Measurements from ENCODE around the gene DUSP16.
"Not testable (repeated sequence)": the region's sequence is repeated elsewhere in the genome, so short reads cannot be mapped to it uniquely, and the experiment has no call there.

Gene DUSP16

DNA sequence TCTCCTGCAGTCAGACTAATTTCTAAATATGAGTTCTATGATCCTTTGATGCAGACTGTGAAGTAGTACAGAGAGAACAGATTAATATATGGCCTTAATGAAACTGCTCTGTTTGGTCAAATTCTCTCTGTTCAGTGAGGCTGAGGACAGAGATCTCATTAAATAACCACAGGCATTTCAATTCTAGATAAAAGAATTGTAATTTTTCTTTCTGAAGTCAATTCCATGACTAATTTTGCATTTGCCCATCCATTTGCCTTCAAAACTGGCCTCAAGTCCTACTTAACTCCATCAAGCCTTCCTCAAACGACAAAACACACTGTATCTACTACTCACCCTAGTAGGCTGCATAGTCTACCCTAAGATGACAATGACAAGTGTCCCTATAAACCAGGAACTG lies 67.1 kb downstream of the DUSP16 start:
- DNase-seq (ENCODE audit: low read depth in 2 of 2), result no peak

DNA sequence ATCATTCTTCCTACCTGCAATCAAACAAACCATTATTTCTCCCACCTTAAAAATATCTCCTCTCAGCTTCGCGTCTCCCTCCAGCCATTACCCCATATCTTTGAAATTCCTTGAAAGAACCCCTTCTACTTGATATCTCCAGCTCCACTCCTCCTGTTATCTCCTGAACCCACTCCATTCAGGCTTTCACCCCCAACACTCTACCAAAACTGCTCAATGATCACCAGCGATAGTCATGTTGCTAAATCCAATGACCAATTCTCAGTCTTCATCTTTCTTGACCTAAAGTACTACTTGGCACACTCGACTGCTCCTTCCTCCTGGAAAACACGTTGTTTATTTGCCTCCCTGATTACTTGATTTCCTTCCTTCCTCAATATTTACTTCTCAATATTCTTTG lies 70.1 kb downstream of the DUSP16 start:
- no peak for DNase-seq (ENCODE audit: low read depth in 2 of 2)

DNA sequence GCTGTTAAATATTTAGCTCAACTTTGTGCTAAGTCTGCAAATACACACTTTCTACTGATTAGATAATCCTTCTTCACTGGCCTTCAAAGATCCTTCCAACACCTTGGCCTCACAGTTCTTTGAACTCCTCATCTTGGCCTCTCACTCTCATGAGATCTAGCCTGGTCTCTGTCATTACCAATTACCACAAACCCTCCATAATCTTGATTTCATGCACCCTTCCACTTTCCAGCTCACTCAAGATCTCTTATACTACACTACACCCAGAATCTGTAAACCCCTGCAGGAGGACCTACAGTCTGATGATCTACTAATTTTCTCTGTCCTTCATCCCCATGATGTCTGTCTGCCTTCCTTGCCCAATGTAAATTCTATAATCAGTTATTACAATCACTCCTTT lies 71.1 kb downstream of the DUSP16 start:
- no peak for DNase-seq (ENCODE audit: low read depth in 2 of 2)

DNA sequence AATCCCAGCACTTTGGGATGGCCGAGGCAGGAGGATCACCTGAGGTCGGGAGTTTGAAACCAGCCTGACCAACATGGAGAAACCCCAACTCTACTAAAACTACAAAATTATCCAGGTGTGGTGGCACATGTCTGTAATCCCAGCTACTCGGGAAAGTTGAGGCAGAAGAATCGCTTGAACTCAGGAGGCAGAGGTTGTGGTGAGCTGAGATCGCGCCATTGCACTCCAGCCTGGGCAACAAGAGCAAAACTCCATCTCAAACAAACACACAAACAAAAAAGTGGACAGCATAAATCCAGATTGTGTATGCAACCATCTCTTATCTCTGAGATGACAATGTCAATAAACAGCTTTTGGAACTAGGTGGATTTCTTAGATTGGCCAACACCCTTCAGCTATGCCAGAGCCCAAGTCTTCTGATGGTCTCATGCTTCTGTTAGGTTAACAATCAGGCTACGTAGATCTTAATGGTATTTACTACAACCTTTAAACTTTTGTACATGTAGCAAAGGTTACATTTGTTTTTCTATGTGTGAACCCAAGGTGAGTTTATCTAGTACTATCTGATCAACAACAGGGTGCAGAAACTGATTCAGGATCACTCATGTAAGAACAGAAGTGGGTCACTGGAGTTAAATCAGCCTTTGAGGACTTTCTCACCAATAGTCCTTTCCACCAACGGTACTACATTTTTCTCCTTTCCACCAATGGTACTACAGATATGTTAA lies 73.7 kb downstream of the DUSP16 start:
- no peak for DNase-seq (ENCODE audit: low read depth in 2 of 2)

DNA sequence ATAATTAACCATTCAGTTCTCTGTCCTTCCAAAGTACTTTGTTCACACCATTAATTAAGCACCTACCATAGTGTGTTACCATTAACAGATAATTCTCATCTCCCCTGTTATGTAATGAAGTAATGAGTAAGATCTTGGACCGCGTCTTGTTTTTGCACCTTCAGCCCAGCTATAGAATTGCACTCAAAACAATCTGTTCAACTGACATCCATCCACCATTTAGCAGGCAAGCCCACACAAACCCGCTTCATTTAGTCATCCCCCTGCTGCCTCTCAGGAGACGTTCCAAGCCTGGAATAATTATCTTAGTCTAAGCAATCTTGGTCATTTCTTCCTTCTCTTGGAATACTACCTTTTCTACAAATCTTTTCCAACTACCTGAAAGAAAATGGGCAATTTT lies 74.4 kb downstream of the DUSP16 start:
- no peak for DNase-seq (ENCODE audit: low read depth in 2 of 2)

DNA sequence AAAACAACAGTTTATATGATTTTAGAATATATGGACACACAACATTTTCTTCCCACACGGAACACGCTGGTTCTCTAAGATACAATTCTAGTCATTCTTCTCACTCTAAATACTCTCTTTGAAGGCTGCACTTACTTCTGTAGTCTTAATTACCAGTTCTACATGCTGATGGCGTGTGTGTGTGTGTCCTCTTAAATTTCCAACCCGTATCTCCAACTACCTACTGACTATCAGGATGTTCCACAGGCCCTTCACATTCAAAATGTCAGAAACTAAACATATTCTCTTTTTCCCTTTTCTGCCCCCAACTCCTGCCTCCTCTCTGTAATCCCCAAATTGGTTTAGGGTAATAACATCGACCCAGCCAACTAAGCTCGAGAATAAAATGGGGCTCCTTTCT lies 75.2 kb downstream of the DUSP16 start:
- no peak for DNase-seq (ENCODE audit: low read depth in 2 of 2)

DNA sequence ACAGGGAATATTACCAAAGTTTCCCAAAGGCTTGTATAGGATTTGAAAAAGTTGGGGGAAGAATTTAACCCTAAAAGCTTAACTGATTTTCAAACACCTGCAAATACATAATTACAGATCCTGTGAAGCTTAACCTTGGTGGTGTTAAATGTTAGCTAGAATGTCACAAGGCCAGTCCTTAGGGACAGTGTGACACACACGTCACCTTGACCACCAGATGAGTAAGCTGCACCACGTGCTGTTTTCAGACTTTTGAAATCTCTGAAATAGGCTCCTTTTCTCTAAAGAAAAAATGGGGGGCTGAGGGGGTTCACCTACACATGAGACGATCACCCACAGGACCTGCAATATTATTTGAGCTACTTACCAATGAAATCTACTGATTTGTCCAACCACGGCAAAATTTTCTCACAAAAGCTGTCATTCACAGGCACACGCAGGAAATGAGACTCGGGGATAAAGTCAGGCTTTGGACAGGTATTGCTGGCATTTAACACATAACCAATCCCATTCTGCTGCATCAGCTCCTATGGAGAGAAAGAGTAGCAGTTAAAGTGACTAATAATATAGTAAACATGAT lies 75.9 kb downstream of the DUSP16 start:
- DNase-seq (ENCODE audit: low read depth in 2 of 2), result no peak

DNA sequence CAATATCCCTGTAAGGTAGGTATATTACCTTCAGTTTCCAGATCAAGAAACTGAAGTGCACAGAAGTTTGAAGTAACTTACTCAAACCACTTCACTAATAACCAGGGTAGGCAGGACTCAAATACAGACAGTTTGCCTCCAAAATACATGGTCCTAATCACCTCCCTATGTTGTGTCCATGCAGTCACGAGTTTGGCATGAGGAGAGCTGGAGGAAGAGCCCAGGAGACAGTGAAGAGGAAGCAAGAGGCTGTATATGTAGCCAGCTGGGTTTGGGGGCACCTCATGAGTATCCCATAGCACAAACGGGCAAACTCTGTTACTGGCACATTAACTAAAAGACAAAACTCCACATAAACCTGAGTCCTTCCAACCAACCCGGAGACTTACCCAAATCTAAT lies 79.2 kb downstream of the DUSP16 start:
- DNase-seq (ENCODE audit: low read depth in 2 of 2), result no peak

DNA sequence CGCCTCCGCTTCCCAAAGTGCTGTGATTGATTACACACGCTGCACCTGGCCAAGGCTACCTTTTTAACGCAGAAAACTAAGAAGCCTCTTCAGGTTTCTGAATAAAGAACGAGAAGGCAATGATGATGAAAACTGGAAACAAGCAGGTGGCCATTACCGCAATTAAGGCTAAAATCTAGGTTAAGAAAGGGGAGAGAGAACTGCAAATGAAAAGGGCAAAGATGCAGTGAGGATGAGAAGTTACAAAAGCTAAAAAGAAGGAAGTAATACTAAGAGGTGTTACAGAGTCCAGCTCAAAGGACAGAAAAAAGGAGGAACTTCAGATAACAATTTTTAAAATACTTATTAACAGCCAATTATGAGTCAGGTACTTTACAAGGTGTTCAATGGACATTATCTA lies 79.7 kb downstream of the DUSP16 start:
- DNase-seq (ENCODE audit: low read depth in 2 of 2), result no peak

DNA sequence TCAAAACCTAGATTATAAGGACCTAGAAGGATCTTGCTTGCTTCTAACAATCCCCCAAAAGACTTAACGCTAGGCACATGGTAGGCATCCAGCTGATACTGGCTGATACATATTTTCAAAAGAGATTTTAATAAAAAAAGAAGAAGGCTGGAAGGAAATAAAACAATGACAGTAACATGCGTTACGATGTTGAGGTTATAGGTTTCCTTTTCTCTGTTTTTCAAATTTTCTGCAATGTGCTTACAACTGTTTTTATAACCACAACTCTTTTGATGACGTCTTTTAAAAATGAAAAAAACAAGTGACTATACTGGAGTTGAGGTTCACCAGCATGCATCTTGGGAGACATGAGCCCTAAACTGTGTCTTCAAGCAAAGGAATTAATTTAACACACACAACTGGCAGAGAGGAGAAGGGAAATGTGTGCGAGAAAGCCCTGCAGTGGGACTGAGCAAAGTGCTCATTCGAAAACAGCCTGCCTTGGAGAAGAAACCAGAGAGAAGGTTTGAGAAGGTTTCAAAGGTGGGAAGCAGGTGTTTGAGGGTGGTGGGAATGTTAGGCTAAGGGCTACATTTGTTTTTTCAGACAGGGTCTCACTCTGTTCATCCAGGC lies 80.4 kb downstream of the DUSP16 start:
- DNase-seq (ENCODE audit: low read depth in 2 of 2), result no peak

DNA sequence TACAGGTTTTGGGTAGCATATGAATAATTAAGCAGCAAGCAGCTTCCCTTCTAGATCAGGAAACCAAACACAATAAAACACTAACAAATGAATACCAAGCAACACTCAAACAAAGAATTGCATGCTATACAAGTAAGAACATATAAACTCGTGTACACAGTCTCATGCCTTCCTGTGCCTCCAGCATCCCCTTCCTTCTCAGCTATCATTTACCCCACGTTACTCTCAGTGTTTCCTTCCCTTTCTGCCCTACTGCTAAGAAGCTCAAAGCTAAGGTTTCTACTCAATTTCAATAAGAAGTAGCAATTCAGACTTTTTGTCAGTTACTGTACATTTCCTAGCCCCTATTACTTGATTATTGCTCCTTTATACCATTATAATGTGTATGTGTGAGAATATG lies 81.0 kb downstream of the DUSP16 start:
- no peak for DNase-seq (ENCODE audit: low read depth in 2 of 2)

DNA sequence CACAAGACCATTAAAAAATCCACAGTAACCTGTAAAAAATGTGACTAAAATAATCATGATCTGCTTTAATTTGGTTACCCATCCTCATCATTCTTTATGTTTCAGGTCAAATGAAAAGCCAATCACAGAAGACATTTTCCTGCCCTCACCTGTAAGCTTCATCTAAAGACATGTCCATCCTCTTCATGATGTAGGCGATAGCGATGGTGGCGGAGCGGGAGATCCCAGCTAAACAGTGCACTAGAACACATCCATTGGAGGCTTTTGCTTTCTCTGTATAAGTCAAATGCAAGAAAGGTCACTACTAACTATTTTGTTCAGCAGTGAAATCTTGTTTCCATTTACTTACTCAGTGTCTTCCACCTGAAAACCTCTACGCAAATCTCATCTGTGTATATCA lies 82.6 kb downstream of the DUSP16 start:
- DNase-seq (ENCODE audit: low read depth in 2 of 2), result no peak

DNA sequence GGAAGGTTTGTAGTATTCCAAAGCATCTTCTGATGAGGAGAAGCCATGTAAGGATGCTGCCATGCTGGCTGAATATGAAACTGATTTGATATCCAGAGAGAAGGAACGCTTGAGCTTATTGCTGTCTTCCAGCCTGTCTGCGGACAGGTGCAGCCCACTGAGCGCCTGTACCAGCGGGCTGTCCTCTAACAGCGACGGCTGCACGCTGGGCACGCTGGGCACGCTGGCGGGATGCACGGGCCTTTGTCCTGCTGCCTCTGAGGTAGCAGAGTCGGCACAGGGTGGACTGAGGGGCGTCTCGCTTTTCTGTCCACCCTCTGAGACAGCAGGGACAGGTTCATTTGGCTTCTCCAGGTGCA lies 85.2 kb downstream of the DUSP16 start:
- no peak for DNase-seq (ENCODE audit: low read depth in 2 of 2)

DNA sequence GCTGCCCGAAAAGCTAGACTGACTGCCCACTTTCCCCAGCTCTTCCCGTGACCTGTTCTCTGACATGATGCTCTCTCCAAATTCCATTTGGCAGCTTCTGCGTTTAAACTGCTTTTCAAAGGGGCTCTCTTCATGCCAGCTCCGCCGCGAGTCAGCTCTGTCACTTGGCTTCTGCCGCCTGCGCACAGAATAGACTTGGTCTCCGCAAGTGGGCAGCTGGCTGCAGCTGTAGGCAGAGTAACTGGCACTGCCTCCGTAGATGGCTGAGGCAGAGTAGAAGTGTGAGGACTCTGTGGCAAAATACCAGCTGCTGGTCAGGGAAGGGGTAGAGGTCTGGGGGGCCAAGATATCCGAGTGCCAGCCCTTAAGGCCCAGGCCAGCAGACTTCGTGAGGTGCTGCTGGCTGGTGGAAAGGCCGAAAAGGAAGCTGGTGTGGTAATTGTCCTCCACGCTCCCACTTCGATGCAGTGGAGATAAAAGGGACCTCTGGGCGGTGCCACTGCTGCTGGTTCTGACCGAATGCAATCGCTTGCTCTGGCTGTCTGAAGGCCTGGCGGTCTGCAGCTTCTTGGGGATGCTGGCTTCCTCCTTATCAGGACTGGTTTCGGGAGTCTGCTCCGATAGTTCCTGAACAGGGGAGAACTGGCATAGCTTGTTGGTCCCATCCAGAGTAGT lies 85.7 kb downstream of the DUSP16 start:
- no peak for DNase-seq (ENCODE audit: low read depth in 2 of 2)

DNA sequence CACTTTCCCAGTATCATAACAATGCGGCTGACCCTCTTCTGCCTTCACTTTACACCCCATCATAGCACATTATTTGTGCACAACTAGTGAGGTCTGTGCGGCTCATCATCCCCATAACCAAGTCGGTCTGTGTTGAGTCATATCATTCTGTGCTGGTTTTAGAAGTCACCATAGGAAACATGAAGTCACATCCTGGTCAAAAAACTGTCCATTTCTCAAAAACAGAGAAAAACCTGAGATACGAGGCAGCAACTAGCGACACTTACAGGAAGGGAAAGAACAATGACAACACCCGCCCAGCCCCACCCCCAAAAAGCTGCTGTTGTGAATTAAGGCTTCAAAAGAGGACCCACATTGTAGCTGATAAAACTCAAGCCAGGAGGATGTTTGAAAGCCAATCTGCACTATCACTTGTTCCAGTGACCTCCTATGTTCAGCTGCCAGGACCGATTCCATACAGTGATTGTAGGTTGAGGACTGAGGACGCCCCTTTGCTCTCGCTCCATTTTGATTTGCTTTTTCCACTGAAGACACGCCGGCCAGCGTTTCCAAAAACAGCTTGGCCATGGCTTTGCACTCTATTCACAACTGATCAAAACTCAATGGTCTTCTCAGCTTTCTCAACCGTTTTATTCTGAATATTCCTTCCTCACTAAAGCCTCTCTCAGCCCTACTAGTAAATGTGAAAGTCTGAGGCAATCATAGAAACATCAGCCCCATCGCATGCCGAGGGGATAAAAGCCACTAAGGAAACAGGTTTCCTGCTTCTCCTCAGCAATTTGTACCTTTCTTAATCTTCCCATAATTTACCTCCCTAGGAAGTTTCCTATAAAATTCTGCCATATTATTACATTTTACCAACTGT lies 87.5 kb downstream of the DUSP16 start:
- peak; percentile 27 to 32 for DNase-seq (ENCODE audit: low read depth in 2 of 2)

DNA sequence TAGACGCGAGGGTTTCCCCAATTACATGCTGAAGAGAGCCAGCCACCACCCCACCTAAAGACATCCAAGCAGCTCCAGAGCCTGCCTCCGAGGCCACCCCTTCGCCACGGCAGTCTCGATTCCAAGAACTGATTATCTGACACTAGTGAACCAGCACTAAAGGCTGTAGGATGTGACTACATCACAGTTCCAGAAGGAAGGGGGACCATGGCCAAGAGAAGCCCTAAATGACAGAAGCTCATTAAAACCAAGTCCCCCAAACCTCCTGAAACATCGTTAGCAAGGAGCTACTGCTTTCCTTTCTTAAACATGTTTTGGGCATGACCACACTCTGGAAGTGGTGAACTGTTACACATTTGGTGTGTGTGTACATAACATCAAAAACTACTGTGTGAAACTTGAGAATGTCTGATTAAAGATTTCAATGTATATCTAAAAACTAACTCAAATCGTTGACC lies 88.2 kb downstream of the DUSP16 start:
- DNase-seq (ENCODE audit: low read depth in 2 of 2), result peak in 1 of 2 donors; percentile 16

DNA sequence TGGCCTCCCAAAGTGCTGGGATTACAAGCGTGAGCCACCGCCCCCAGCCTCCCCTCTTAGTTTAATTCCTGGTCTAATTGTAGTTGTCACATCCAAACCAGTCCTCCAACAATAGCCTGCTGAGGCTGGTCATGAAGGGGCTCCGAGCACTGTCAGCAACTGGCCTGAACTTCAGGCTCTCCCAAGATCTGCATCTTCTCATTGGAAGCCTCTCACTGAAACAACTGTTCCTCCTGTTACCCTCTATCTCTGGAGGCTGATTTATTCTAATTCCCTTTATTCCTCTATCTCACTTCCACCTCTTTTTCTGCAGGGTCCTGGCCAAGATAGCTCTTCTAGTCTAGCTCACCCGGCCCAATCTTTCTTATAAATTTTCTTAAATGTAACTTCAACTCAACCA lies 89.4 kb downstream of the DUSP16 start:
- DNase-seq (ENCODE audit: low read depth in 2 of 2), result no peak

DNA sequence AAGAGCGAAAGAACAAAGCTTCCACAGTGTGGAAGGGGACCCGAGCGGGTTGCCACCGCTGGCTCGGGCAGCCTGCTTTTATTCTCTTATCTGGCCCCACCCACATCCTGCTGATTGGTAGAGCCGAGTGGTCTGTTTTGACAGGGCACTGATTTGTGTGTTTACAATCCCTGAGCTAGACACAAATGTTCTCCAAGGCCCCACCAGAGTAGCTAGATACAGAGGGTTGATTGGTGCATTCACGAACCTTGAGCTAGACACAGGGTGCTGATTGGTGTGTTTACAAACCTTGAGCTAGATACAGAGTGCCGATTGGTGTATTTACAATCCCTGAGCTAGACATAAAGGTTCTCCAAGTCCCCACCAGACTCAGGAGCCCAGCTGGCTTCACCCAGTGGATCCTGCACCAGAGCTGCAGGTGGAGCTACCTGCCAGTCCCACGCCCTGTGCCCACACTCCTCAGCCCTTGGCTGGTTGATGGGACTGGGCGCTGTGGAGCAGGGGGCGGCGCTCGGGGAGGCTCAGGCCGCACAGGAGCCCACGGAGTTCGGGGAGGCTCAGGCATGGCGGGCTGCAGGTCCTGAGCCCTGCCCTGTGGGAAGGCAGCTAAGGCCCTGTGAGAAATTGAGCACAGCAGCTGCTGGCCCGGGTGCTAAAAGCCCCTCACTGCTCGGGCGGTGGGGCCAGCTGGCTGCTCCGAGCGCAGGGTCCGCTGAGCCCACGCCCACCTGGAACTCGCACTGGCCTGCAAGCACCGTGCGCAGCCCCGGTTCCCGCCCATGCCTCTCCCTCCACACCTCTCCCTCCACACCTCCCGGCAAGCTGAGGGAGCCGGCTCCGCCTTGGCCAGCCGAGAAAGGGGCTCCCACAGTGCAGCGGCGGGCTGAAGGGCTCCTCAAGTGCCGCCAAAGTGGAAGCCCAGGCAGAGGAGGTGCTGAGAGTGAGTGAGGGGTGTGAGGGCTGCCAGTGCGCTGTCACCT lies 90.4 kb downstream of the DUSP16 start:
- DNase-seq (ENCODE audit: low read depth in 2 of 2), result not testable (repeated sequence)

DNA sequence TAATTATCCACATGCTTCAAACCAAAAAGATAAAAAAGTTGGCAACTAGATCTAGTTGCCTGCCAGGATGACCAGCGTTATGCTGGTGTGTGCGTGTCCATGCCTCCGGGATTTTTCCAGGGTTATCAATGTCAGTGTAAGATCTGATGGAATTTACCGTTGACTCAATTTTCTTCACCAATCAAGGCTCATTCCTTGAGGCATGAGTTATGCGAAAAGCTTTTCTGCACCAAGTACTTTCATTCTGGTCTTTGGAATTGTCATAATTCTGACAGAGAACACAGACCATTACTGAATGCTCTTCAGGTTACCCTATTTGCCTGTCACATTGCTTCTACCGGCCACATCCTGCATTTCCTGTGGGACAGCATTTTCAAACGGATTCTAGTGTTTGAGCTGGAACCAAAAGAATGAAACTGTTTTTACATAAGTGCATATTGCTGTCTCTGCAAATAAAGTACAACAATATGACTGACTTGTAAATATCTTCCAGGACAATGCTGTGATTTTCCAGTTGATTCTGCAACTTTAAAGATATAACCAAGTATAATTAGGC lies 91.8 kb downstream of the DUSP16 start:
- no peak for DNase-seq (ENCODE audit: low read depth in 2 of 2)

DNA sequence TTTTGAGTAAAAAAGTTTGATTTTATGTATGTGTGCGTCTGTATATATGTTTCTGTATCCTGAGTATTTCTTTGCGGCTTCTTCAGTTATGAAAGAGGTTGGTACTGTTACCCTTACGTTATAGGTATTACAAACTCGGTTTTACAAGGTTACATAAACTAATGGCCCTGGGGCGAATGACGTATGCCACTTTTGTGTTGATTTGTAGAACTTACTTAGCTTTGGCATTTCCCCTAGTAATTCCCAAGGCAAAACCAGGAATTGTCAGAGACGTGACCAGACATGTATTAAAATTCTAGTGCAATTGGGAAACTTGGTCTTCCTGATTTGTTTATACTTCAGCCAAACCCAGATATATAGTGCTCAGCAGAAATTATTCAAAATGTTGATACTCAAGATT lies 93.3 kb downstream of the DUSP16 start:
- no peak for DNase-seq (ENCODE audit: low read depth in 2 of 2)

All from stimulated activated CD8-positive, alpha-beta memory T cell treated with anti-CD3 and anti-CD28 coated beads, Interleukin-7, amount 100 ng/mL, for 4 hours (primary cell).